GM19043 (cell line): Measurements from ENCODE around the gene ATP6V1F.

ENCODE experiments used
- ATAC-seq: cut with Tn5 transposase; IDR thresholded peaks from one replicate; pipeline ENCODE4 v1.9.1; 2021; ENCODE audit warnings: low read depth; ENCODE audit not compliant: unreplicated experiment

ATP6V1F gene

DNA sequence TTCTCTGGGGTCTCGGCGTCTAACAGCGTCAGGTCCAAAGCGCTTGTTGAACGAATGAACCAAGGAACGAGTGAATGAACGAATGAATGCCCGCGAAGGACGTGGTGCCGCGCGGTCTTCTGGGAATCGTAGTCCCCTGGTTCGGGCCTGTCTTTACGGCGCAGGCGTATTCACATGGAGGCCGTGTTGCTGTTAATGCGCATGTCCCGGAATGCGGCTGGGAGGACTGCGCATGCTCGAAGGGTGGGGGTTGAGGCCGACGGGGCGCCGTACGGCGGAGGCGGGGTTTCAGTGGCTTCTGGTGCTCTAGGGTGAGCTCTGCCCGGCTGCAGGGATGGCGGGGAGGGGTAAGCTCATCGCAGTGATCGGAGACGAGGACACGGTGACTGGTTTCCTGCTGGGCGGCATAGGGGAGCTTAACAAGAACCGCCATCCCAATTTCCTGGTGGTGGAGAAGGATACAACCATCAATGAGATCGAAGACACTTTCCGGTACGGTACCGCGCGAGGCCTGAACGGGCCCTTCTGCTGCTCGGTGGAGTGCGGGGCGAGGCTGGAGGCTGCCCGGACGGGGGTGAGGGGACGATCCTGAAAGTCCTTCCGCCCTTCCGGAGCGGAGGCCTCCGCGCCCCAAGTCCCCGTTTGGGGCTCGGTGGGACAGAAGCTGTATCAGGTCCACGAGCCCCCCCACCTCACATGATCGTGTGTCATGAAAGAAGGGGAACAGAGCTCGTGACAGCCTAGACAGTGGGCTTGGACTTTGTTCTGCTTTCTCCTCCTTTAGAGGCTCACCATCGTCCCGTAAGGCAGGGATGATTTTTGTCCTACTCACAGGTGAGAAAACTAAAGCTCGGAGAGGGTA is at the start of gene ATP6V1F:
Gene ATP6V1F (plus strand): TSS at position 286 of the 862 bp plus-strand sequence. CDS start 49 bp downstream, at position 335.
- peak; percentile 86 for ATAC-seq

GRCh38 chr7:128814499-128814898 is 48.2 kb upstream of the ATP6V1F start:
- no peak for ATAC-seq

- no peak for ATAC-seq
Measured at GRCh38 chr7:128815289-128815942, 47.2 kb upstream of the ATP6V1F start.

DNA sequence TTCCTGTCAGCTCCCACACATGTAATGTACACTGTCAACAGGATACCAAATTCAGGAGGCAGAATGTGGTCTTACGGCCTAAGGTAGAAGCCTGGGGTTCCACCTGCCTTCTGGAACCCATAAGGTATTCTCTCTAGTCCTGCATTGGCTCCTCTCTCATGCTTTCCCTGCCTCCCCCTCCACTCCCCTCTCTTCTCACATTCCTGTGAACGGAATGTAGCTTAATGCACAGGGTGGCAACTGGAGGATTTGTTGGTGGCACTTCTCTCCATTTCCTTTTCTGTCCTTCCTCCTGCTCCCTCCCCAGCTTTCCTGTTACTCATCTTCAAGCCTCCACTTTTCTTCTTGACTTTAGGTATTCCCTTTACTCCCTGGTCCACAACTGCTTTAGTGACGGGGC is 44.0 kb upstream of the ATP6V1F start:
- no peak for ATAC-seq

DNA sequence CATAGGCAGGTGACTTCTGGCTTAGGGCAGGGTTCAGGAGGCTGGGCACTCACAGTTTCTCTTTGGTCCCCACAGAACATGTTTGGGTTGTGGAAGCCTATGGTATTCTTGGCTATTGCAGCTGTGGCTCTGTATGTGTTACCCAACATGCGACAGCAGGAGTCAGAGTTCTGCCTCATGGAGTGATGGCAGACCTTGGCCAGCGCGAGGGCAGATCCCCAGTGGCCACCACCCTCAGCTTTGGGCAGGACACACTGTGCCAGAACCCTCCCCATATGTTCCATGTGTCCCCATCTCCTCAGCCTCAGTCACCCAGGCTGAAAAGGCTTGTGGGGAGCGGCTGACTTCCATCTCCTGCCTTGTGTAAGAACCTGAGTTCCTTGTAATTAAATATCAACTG is 40.9 kb upstream of the ATP6V1F start:
- no peak for ATAC-seq

GRCh38 chr7:128826512-128826911 is 36.1 kb upstream of the ATP6V1F start:
- ATAC-seq = no peak

GRCh38 chr7:128826916-128827247 is 35.8 kb upstream of the ATP6V1F start:
- no peak for ATAC-seq

GRCh38 chr7:128827248-128827958 is 35.3 kb upstream of the ATP6V1F start:
- no peak for ATAC-seq

- no peak for ATAC-seq
Measured at GRCh38 chr7:128827971-128828711, 34.5 kb upstream of the ATP6V1F start.

- no peak for ATAC-seq
Measured at GRCh38 chr7:128829391-128830166, 33.1 kb upstream of the ATP6V1F start.

DNA sequence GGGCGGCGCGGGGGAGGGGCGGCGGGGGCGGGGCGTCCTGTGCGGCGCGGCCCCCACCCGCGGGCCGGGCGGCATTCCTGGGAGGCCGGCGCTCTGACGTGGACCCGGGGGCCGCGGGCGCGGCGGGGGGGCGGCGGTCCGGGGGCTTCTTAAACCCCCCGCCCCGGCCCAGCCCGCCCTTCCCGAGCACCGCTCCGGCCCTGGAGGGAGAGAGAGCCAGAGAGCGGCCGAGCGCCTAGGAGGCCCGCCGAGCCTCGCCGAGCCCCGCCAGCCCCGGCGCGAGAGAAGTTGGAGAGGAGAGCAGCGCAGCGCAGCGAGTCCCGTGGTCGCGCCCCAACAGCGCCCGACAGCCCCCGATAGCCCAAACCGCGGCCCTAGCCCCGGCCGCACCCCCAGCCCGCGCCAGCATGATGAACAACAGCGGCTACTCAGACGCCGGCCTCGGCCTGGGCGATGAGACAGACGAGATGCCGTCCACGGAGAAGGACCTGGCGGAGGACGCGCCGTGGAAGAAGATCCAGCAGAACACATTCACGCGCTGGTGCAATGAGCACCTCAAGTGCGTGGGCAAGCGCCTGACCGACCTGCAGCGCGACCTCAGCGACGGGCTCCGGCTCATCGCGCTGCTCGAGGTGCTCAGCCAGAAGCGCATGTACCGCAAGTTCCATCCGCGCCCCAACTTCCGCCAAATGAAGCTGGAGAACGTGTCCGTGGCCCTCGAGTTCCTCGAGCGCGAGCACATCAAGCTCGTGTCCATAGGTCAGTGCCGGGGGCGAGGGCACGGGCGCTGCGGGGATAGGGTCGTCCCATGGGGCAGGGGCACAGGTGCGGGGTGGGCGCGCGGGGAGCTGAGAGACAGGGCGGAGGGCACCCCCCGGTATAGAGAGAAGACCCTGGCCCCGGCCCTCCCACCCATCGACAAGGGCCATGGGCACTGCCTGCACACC is 32.2 kb upstream of the ATP6V1F start, which contains the start of gene FLNC:
Gene FLNC (plus strand): TSS at position 176 of the 947 bp plus-strand sequence. CDS start 232 bp downstream, at position 408.
- no peak for ATAC-seq

- ATAC-seq = no peak
Measured at GRCh38 chr7:128831178-128831993, 31.3 kb upstream of the ATP6V1F start.

DNA sequence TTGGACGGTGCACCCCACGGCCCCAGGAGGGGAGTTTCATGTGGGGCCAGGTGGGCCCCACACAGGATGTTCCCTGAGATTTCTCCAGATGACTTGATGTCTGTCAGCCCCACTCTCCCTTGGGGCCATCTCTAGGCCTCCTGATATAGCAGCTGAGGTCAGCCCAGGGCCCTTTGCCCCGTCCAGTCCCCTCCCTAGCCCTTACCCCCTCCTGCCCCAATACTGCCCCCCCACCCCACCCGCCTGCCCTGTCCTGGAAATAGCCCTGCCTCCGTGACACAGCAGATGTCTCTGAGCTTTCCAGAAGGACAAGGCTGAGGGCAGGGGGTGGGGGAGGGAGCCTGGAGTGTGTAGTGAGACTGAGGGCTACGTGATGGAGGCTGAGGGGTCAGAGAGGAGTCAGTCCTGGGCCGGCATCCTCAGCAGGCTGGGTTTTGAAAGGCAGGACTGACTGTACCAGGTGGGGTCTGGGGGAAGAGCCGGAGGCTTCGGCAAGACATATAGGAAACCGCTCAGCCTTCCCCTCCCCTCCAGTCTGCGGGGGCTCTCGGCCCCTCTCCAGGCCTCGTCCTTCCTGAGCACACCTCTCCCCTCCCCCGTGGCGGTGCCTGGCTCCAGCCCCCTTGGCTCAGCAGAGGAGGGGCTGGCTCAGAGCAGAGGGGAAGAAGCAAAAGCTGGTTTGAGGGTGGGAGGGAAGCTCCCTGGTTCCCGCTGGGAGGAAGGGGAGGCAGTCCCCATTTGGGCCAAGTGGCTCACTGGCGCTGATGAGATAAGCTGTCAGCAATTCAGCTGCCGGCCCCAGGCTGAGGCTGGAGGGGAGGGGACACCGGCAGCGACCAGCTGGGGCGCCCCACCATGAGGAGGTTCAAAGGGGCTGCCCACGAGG is 30.4 kb upstream of the ATP6V1F start:
- ATAC-seq = no peak

GRCh38 chr7:128832880-128833147 is 29.8 kb upstream of the ATP6V1F start:
- ATAC-seq = no peak

DNA sequence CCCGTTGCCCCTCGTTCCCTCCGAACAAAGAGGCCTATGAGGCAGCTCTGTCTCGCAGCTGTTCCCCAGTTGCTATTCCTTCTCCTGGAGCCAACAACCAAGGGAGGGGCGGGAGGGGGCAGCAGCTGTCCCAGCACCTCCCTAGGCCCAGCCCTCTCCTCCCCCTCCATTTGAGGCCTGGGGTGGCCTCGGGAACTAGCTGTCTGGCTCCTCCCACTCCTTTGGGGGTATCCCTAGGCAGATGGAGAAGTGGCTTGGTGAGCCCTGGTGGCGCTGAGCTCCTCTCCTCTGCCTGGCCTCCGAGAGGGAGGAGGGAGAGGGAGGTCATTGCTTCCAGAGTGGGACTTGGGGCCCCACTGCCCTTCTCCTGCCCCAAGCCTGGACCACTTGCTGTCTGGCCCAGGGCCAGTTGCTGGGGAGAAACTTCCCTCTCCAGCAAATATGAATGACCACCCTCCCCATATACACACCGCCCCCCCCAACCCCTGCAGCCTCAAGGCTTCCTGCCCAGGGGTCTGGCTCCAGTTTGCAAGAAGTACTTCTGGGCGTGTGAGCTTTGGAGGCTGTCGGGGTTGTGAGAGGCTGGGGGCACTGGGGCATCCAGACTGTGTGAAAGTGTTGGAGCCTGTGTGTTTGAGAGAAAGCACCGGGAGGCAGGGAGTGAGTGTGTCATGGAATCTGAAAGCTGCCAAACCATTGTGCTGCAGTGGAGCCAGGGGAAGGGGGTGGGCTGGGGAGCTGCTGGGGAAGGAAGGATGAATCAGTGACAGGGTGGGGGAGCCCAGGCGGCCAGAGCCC is 29.3 kb upstream of the ATP6V1F start:
- ATAC-seq = no peak

DNA sequence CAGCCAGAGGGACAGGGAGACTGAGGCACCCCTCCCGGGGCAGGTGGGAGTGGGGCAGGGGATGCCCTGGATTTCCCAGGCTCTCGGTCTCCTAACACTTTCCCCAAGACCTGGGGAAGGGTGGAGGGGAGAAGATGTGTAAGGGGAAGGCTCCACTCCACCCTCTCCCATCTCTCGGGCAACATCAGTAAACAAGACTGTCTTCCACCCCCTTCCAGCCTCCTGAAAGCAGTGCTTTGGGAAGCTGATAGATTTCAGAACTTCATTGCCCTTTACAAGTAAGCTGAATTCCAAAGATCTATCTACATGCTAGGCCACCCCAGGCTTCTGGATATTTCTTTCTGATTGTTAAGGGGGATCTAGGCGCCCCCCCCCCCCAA is 28.7 kb upstream of the ATP6V1F start:
- no peak for ATAC-seq
